D721Med (cell line): ENCODE measurements around the gene JPT2.

Experiments
- DNase-seq: peaks from one replicate; pipeline ENCODE4 v3.0.0; 2011; ENCODE audit warnings: low spot score; ENCODE audit not compliant: insufficient read length
- FAIRE-seq: peaks from 2 replicates; lab custom pipeline; 2011; peaks lifted over from hg19 to GRCh38; lab: Jason Lieb, UNC
- CTCF ChIP-seq: IDR thresholded peaks from 2 replicates; pipeline ENCODE4 v1.5.1; 2012; ENCODE audit warnings: mild to moderate bottlenecking, control low read depth; ENCODE audit not compliant: insufficient read depth; ENCODE audit errors: missing control alignments

The JPT2 gene

GRCh38 chr16:1656808-1657617 lies 21.1 kb upstream of the JPT2 start:
- FAIRE-seq (no peak), DNase-seq (no peak)
- TF ChIP-seq CTCF: no peak

- TF ChIP-seq CTCF: no peak
- no peak for FAIRE-seq
- no peak for DNase-seq
These were observed 20.2 kb upstream of the JPT2 start for GRCh38 chr16:1657841-1658240.

- FAIRE-seq: no peak
- DNase-seq: no peak
- TF ChIP-seq CTCF: no peak
These were observed 19.0 kb upstream of the JPT2 start for GRCh38 chr16:1659031-1659430.

GRCh38 chr16:1661826-1662225 lies 16.3 kb upstream of the JPT2 start:
- no peak for TF ChIP-seq CTCF
- DNase-seq: no peak
- no peak for FAIRE-seq

- TF ChIP-seq CTCF: no peak
- FAIRE-seq (no peak), DNase-seq (no peak)
These were observed 15.5 kb upstream of the JPT2 start for GRCh38 chr16:1662543-1662942.

- no peak for TF ChIP-seq CTCF
- no peak for DNase-seq
- no peak for FAIRE-seq
These were observed 12.2 kb upstream of the JPT2 start for GRCh38 chr16:1665829-1666228.

- FAIRE-seq (no peak), DNase-seq (no peak)
- TF ChIP-seq CTCF: no peak
These were observed 11.8 kb upstream of the JPT2 start for GRCh38 chr16:1666316-1666715.
